Lower lobe of right lung (tissue), 2 donors: Measurements from ENCODE around the gene VGLL2. TPM values are rescaled to one million over a fixed set of nuclear protein-coding genes. Genes with fewer than 3 reads are reported as not detected.
A peak's percentile ranks its signal among the peaks of the same experiment; 100 is the strongest.

Experiments used
- ATAC-seq, 2 donors: fragments of 200-7000 bp; cut with Tn5 transposase; one replicate each; pipeline ENCODE4 v1.9.1; 2020 to 2022; ENCODE audit warnings: mild to moderate bottlenecking in 2 of 2, moderate library complexity in 2 of 2
- DNase-seq: peaks from one replicate; pipeline ENCODE4 v3.0.0-alpha.2; 2020
- H3K27ac ChIP-seq: fragments of 200-600 bp; one replicate; pipeline ENCODE4 v1.8.0; 2022
- H3K27me3 ChIP-seq: fragments of 200-600 bp; one replicate; pipeline ENCODE4 v1.8.0; 2022; ENCODE audit warnings: low read depth
- H3K36me3 ChIP-seq: fragments of 200-600 bp; one replicate; pipeline ENCODE4 v1.8.0; 2022; ENCODE audit warnings: mild to moderate bottlenecking
- H3K4me1 ChIP-seq: fragments of 200-600 bp; one replicate; pipeline ENCODE4 v1.8.0; 2022
- H3K4me3 ChIP-seq: fragments of 200-600 bp; one replicate; pipeline ENCODE4 v1.8.0; 2022; ENCODE audit warnings: mild to moderate bottlenecking
- H3K9me3 ChIP-seq: fragments of 200-600 bp; one replicate; pipeline ENCODE4 v1.8.0; 2022
- CTCF ChIP-seq: fragments of 200-600 bp; IDR thresholded peaks from one replicate; pipeline ENCODE4 v1.8.0; 2022; ENCODE audit warnings: antibody characterized with exemption, mild to moderate bottlenecking
- intact Hi-C: fragments of 100-400 bp; cut with DNase I; formaldehyde crosslinking; loops from one replicate; pipeline ENCODE4 v1.11.0; 2022
- total RNA-seq: library from RNA; stranded (reverse); fragmentation: NEBNext Ultra II Directional; extraction: Animal tissue kit (Norgen Biotek cat#: 25700); gene quantifications from one replicate; pipeline ENCODE4 v1.2.1, GENCODE V29; 2021
- donor health status: DM: no; HTN: yes; CAD: no; lungs with severe emphysema.

The VGLL2 gene
- total RNA-seq, 1 donor from 2014 or later, result not detected

- intact Hi-C loops, result no loop called here
- no peaks in the 10 kb centered on the region for H3K4me1 ChIP-seq
- DNase-seq, result no peak
Measured at GRCh38 chr6:117253785-117254184, 11.6 kb upstream of the VGLL2 start.

GRCh38 chr6:117262799-117263198 lies 2.6 kb upstream of the VGLL2 start:
- H3K9me3 ChIP-seq, result no peaks in the 10 kb centered on the region
- ATAC-seq (no peak), DNase-seq (no peak)
- no peak overlapping the region for H3K4me3 ChIP-seq
- H3K36me3 ChIP-seq, result no peaks in the 10 kb centered on the region
- no peak for TF ChIP-seq CTCF
- peaks cover 22% of the 10 kb centered on the region for H3K4me1 ChIP-seq
- peaks cover 58% of the 10 kb centered on the region for H3K27me3 ChIP-seq
- intact Hi-C loops, result no loop called here
- no peak overlapping the region for H3K27ac ChIP-seq

More at GRCh38 chr6:117253785-117254184, 11.6 kb upstream of the VGLL2 start:
- Histone ChIP-seq H3K4me3 (no peak overlapping the region), H3K27ac (no peak overlapping the region), H3K27me3 (no peaks in the 10 kb centered on the region), H3K9me3 (no peaks in the 10 kb centered on the region), H3K36me3 (no peaks in the 10 kb centered on the region)
- no peak for ATAC-seq
- TF ChIP-seq CTCF, result no peak

GRCh38 chr6:117263353-117263927 lies 1.9 kb upstream of the VGLL2 start:
- no peak for DNase-seq
- TF ChIP-seq CTCF, result no peak
- no peak for ATAC-seq
- intact Hi-C loops, result no loop called here
- no peak overlapping the region for H3K4me3 ChIP-seq
- H3K36me3 ChIP-seq, result no peaks in the 10 kb centered on the region
- no peaks in the 10 kb centered on the region for H3K9me3 ChIP-seq
- H3K27ac ChIP-seq, result no peak overlapping the region
- H3K4me1 ChIP-seq, result peaks cover 22% of the 10 kb centered on the region
- peaks cover 64% of the 10 kb centered on the region for H3K27me3 ChIP-seq

GRCh38 chr6:117264369-117264691 lies 1.0 kb upstream of the VGLL2 start:
- Histone ChIP-seq H3K9me3 (no peaks in the 10 kb centered on the region), H3K4me1 (peaks cover 22% of the 10 kb centered on the region), H3K27ac (no peak overlapping the region), H3K4me3 (peak overlapping the region; percentile 46), H3K36me3 (no peaks in the 10 kb centered on the region), H3K27me3 (peaks cover 73% of the 10 kb centered on the region)
- ATAC-seq (peak in 1 of 2 donors; percentile 11), DNase-seq (no peak)
- no peak for TF ChIP-seq CTCF
- intact Hi-C loops, result no loop called here

- ATAC-seq, result peak; percentile 39 to 50
Measured at GRCh38 chr6:117264692-117265409, 507 bp upstream of the VGLL2 start.

More at GRCh38 chr6:117264692-117265409, 507 bp upstream of the VGLL2 start:
- intact Hi-C loops, result no loop called here
- no peaks in the 10 kb centered on the region for H3K36me3 ChIP-seq
- H3K9me3 ChIP-seq, result no peaks in the 10 kb centered on the region
- H3K27ac ChIP-seq, result no peak overlapping the region
- H3K27me3 ChIP-seq, result peaks cover 78% of the 10 kb centered on the region
- no peak for TF ChIP-seq CTCF
- no peak for DNase-seq
- H3K4me3 ChIP-seq, result peak overlapping the region; percentile 46
- H3K4me1 ChIP-seq, result peaks cover 22% of the 10 kb centered on the region
